MG63 (cell line): ENCODE measurements around the gene ERFL. TPM values are rescaled to one million over a fixed set of nuclear protein-coding genes. Genes with fewer than 3 reads are reported as not detected.
A peak's percentile ranks its signal among the peaks of the same experiment; 100 is the strongest.

Source experiments
- DNase-seq: peaks from one replicate; pipeline ENCODE4 v3.0.0-alpha.2; 2020
- H3K27me3 ChIP-seq: fragments of 250-450 bp; sonication (Bioruptor Pico); 2 replicates; pipeline ENCODE4 v1.5.1; 2020; ENCODE audit warnings: mild to moderate bottlenecking, moderate library complexity
- H3K36me3 ChIP-seq: fragments of 250-450 bp; sonication (Bioruptor Pico); 2 replicates; pipeline ENCODE4 v1.5.1; 2020; ENCODE audit warnings: mild to moderate bottlenecking, moderate library complexity
- H3K4me3 ChIP-seq: fragments of 250-450 bp; sonication (Bioruptor Pico); 2 replicates; pipeline ENCODE4 v1.5.1; 2020; ENCODE audit warnings: mild to moderate bottlenecking, moderate library complexity
- H3K9me3 ChIP-seq: fragments of 250-450 bp; sonication (Bioruptor Pico); 2 replicates; pipeline ENCODE4 v1.5.1; 2020; ENCODE audit warnings: mild to moderate bottlenecking, moderate library complexity
- total RNA-seq: library from RNA; depleted of rRNA; stranded (reverse); fragments of >200 nt; shearing (Covaris generic); gene quantifications from 2 replicates; pipeline ENCODE4 v1.2.3, GENCODE V29; 2014; ENCODE audit warnings: low replicate concordance

Gene ERFL
- total RNA-seq, 1 experiment from 2014 or later = not detected

DNA sequence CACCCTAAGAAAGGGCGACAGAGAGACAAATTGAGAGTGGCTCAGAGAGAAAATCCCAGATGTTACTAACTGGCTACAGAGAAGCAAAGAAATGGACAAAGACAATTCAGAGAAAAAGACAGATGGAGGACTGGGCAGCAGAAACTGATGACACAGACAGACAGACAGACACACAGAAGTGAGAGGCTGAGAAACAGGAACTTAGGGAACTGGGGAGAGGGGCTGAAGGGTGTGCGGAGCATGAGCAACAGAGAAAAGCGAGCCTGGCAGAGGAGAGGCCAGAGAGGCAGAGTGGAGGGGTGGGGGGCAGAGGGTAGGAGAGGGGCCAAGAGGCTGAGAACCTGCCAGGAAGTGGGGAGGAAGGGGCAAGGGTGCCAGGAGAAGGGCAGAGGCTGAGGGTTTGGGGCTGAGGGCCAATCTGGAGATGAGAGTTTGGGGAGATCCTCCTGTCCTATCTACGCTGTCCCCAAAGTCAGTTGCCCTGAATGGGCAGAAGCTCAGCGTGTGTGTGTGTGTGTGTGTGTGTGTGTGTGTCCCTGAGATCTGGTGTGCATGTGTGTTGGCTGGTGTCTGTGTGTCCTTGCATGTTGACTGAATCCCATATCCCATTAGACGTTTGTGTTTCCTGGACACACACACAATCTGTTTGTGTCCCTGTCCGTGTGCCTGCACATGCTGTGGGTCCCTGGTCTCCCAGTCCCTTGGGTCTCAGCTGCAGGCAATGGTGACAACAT lies 5.6 kb upstream of the ERFL start:
- Histone ChIP-seq H3K36me3 (no peaks in the 10 kb centered on the region), H3K9me3 (no peaks in the 10 kb centered on the region), H3K4me3 (no peak overlapping the region), H3K27me3 (peaks cover 65% of the 10 kb centered on the region)
- DNase-seq = no peak

DNA sequence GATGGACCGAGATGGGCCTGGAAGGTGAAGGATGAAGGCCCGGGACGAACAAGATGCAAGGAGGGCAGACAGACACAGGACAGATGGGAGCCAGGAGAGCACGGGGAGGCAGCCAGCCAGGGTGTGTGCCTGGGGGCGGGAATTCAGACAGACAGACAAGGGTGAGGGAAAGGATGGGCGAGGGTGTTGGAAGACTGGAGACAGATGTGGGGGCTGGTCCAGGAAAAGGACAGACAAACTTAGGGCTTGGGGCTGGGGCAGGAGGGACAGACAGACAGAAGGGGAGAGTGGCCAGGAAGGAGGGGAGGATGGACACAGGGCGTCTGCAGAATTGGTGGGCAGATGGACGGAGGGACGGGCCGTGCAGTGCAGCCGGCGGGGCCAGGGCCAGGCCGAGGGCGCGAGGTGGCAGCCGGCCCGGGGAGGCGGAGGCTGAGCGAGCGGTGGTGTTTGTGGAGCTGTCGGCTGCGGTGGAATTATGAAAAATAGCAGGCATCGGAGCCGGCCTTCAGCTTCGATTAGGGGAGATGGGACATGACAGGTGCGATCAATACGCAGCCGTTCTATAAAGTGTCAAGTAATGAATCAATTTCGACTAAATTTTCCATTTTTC lies 4.6 kb upstream of the ERFL start:
- H3K27me3 ChIP-seq = peaks cover 68% of the 10 kb centered on the region
- no peak overlapping the region for H3K4me3 ChIP-seq
- no peak for DNase-seq
- H3K36me3 ChIP-seq = no peaks in the 10 kb centered on the region
- H3K9me3 ChIP-seq = no peaks in the 10 kb centered on the region

GRCh38 chr19:41932259-41932719 lies 4.0 kb upstream of the ERFL start:
- DNase-seq = no peak
- Histone ChIP-seq H3K27me3 (peaks cover 70% of the 10 kb centered on the region), H3K4me3 (no peak overlapping the region), H3K9me3 (no peaks in the 10 kb centered on the region), H3K36me3 (no peaks in the 10 kb centered on the region)

DNA sequence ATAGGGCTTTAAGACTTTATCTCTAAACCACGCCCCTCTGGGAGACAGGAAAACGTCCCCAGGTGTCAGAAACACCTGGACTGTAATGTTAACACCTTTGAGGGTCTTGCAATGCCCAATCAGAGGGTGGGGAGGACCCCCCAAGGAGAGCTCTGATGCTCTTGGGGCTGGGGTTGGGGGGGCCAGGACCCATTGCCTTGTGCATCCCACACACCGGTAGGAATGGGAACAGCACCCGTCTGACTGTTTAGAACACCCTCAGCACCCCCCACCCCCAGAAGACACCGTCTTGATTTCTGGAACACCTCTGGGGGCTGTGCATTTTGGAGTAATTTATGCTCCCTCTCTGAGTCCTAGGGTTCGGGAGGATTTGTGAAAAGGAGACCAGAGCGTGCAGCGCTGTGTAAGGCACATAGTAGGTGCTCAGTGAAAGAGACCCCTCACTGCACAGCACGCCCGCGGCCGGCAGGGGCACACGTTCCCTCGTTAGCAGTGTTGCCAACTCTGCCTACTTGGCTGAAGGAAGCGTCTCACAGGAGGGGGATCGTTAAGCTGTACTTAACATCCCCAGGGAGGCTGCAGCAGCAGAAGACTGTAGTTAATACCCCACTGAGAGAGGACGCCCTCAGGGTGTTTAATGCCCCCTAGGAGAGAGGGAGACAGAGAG lies 2.8 kb upstream of the ERFL start:
- Histone ChIP-seq H3K4me3 (no peak overlapping the region), H3K27me3 (peaks cover 71% of the 10 kb centered on the region)
- peak; percentile 30 for DNase-seq

GRCh38 chr19:41930322-41930722 lies 2.1 kb upstream of the ERFL start:
- no peak for DNase-seq
- H3K36me3 ChIP-seq = no peaks in the 10 kb centered on the region
- H3K27me3 ChIP-seq = peaks cover 69% of the 10 kb centered on the region
- no peak overlapping the region for H3K4me3 ChIP-seq
- H3K9me3 ChIP-seq = no peaks in the 10 kb centered on the region

More for the DNA sequence above, 2.8 kb upstream of the ERFL start:
- Histone ChIP-seq H3K9me3 (no peaks in the 10 kb centered on the region), H3K36me3 (no peaks in the 10 kb centered on the region)

GRCh38 chr19:41929536-41930071 lies 1.4 kb upstream of the ERFL start:
- Histone ChIP-seq H3K27me3 (peaks cover 68% of the 10 kb centered on the region), H3K4me3 (no peak overlapping the region), H3K36me3 (no peaks in the 10 kb centered on the region), H3K9me3 (no peaks in the 10 kb centered on the region)
- DNase-seq = no peak

DNA sequence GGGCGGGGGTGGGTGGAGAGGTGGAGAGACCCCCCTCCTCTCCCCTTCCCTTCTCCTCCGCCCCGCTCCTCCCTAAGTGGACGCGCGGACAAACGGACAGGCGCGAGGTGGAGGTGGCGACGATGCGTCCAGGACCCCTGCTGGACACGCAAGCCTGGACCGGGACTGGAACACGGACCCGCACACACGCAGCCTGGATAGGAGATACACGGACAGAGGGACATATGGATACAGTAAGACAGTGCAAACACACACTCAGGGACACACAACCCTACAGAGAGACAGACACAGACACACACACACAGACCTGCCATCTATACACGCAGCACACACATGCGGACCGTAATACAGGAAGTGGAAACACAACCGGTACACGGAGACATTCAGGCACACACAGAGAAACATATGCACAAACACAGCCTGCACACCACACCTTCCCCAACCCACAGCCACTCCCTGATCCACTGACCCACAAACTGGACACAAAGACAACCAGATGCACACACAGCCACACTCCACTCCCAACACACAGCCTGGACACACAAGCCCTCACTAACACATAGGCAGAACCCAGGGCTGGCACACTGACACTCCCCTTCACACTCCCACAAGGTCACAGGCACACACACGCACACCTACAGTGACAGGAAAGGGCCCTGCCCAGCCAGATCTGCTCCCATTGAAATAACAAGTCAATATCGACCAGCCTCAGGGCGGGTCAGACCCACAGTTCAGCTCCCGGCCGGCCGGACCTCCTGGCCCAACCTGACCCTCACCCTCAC lies 696 bp upstream of the ERFL start:
- Histone ChIP-seq H3K9me3 (no peaks in the 10 kb centered on the region), H3K4me3 (no peak overlapping the region), H3K36me3 (no peaks in the 10 kb centered on the region), H3K27me3 (peaks cover 69% of the 10 kb centered on the region)
- DNase-seq = no peak

GRCh38 chr19:41927497-41928192 lies 604 bp downstream of the ERFL start:
- Histone ChIP-seq H3K27me3 (peaks cover 65% of the 10 kb centered on the region), H3K36me3 (no peaks in the 10 kb centered on the region), H3K4me3 (no peak overlapping the region)

GRCh38 chr19:41926763-41927496 lies 1.3 kb downstream of the ERFL start:
- peaks cover 70% of the 10 kb centered on the region for H3K27me3 ChIP-seq
- no peaks in the 10 kb centered on the region for H3K9me3 ChIP-seq
- DNase-seq = no peak
- no peak overlapping the region for H3K4me3 ChIP-seq
- H3K36me3 ChIP-seq = no peaks in the 10 kb centered on the region

More at GRCh38 chr19:41927497-41928192, 604 bp downstream of the ERFL start:
- no peak for DNase-seq
- H3K9me3 ChIP-seq = no peaks in the 10 kb centered on the region

DNA sequence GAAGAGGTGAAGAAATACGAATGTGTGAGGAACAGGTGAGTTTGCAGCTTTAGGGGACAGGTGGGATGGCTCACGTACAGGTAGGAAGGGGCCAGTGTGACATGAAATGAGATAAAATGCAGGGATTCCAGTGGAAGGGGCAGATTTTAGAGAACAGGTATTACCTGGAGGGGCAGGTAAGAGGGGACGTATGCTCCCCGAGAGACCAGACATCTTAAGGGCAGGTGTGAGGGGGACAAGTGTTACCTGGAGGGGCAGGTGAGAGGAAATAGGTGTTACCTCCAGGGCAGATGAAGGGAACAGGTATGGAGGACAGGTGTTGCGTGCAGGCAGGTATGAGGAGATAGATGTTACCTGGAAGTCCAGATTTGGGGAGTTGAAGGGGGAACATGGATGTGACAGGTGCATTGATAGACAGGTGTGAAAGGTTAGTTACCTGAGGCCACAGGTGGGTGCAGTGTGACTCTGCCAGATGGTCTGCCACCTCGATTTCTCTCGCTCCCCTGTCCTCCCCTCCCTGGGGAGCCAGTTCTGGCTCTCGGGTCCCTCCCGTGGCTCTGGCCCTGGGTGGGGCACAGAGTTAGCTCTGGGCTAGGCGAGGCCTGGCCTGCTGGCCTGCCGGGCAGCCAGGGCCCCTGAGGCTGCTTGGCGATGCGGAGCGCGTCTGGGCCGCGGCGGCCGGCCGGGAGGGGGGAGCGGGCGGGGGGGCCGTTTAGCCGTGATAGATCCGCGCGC lies 2.1 kb downstream of the ERFL start:
- Histone ChIP-seq H3K4me3 (no peak overlapping the region), H3K36me3 (no peaks in the 10 kb centered on the region), H3K27me3 (peaks cover 65% of the 10 kb centered on the region), H3K9me3 (no peaks in the 10 kb centered on the region)
- no peak for DNase-seq

DNA sequence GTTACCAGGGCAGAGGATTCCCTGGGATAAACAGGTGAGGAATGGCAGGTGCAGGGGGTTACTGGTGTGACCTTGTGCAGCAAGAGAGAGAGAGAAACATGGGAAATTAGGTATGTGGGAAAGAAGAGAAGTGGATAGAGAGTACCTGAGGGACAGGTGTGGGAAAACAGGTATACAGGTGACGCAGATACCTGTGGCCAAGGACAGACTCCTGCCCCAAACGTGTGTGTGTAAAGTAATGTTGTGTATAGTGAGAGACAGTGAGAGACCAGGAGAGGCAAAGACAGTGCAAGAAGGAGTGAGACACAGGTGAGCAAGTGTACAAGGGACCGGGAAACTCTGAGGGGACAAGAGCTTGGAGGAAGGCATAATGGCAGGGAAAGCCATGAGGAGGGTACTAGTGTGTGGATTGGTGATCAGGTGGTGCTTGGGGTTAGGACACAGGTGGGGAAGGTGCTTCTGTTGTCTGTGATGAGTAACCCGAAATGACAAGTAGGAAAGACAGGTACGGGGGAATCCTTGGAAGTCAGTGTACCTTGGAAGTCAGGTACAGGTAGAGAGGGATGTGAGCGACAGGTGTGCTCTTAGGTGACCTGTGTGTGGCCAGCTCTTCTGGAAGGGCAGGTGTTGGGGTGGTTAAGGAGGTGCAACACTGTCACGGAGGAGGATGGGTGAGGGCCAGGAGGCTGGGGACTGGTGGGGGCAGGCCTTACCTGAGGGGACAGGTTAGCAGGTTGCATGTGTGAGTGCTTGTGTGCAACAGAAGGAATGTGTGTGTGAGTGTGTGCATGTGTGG lies 2.8 kb downstream of the ERFL start:
- Histone ChIP-seq H3K36me3 (no peaks in the 10 kb centered on the region), H3K4me3 (no peak overlapping the region), H3K27me3 (peaks cover 57% of the 10 kb centered on the region), H3K9me3 (no peaks in the 10 kb centered on the region)
- no peak for DNase-seq

DNA sequence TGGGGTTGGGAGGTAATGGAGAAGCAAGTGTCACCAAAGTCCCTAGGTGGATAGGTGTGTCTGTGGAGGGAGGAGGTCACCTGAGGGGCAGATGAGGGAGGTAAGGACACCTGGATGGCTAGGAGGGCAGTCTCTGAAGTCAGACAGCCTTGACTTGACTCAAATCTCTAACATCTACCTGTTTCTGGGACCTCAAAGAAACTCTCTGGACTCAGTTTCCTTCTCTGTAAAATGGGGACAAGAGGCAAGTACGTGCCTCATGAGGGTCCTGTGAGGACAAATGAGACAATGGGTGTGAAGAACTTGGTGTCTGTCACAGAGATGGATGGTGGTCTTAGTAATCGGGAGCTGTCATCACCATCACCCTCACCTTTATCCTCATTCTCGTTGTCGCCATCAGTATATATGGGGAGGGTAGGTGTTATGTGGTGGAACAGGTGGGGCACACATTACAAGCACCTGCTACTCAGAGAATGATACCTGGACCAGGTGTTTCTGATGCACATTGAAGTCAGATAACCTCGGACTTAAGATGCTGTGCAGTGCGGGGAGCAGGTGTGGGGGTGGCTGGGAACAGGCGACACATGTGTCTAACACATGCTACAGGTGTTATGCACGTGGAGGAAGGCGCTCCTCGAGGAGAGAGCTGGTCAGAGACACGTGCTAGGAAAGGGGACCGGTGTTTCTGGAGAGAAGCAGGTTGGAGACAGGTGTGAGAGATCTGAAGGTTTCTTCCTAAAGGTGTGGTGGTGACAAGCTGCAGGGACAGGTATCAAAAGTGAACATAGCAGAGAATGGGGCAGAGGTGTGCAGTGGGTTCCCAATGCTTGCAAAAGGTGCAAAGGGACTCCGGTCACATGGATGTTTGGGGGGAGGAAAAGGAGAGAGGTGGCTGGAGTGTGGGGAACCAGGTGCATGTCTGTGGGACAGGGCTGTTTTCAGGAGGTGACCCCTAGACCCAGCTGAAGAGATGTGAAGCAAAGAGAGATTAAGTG lies 3.8 kb downstream of the ERFL start:
- H3K27me3 ChIP-seq = peaks cover 47% of the 10 kb centered on the region
- no peak overlapping the region for H3K4me3 ChIP-seq
- no peaks in the 10 kb centered on the region for H3K36me3 ChIP-seq
- DNase-seq = no peak
- H3K9me3 ChIP-seq = no peaks in the 10 kb centered on the region

DNA sequence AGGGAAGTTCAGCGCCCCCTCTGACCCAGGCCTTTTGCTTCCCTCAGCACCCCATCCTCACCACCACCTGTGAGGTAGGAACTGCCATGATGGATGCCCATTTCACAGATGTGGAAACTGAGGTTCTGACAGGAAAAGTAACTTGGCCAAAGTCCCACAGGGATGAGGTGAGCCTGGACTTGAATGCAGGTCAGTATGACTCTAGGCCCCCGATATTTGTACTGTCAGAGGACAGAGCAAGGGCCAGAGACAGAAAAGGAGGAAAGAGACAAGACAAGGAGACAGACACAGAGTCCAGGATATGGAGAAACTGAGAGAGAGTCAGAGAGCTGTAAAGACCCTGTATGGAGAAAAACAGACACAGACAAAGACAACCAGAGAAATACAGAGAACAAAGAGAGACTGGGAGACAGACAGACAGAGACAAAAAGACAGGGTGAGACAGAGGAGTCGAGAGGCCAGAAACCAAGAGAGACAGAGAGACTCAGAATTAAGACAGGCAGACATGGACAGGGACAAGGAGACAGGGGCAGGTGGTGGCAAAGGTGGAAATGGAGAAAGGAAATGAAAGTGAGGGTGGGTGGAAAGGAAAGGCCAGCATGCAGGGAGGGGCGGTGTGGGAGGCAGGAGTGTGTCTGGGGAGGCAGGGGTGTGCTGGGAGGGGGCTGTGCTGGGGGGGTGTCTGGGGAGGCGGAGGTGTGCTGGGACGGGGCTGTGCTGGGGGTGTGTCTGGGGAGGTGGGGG lies 5.0 kb downstream of the ERFL start:
- DNase-seq = no peak
- Histone ChIP-seq H3K36me3 (no peaks in the 10 kb centered on the region), H3K9me3 (peaks cover 2% of the 10 kb centered on the region), H3K27me3 (peaks cover 39% of the 10 kb centered on the region), H3K4me3 (no peak overlapping the region)
